Ishikawa (cell line): ENCODE data around the gene VPS25.

Source experiments
- CEBPB ChIP-seq: IDR thresholded peaks from 2 replicates; pipeline ENCODE4 v1.6.1; 2012
- CREB1 ChIP-seq: IDR thresholded peaks from 2 replicates; pipeline ENCODE4 v1.6.1; 2012; ENCODE audit warnings: low read depth
- EGR1 ChIP-seq: IDR thresholded peaks from 2 replicates; pipeline ENCODE4 v1.6.1; 2012
- EP300 ChIP-seq: IDR thresholded peaks from 2 replicates; pipeline ENCODE4 v1.6.1; 2012; ENCODE audit warnings: borderline replicate concordance
- FOXM1 ChIP-seq: IDR thresholded peaks from 2 replicates; pipeline ENCODE4 v1.6.1; 2012; ENCODE audit warnings: low read depth, borderline replicate concordance
- MAX ChIP-seq: IDR thresholded peaks from 2 replicates; pipeline ENCODE4 v1.6.1; 2012
- NFIC ChIP-seq: IDR thresholded peaks from 2 replicates; pipeline ENCODE4 v1.6.1; 2012
- RAD21 ChIP-seq: IDR thresholded peaks from 2 replicates; pipeline ENCODE4 v1.6.1; 2012; ENCODE audit warnings: low read depth
- TAF1 ChIP-seq: IDR thresholded peaks from 2 replicates; pipeline ENCODE4 v1.6.1; 2012; ENCODE audit warnings: low read depth, mild to moderate bottlenecking
- TCF12 ChIP-seq: IDR thresholded peaks from 2 replicates; pipeline ENCODE4 v1.6.1; 2012; ENCODE audit warnings: low read depth
- TEAD4 ChIP-seq: IDR thresholded peaks from 2 replicates; pipeline ENCODE4 v1.6.1; 2012
- USF1 ChIP-seq: IDR thresholded peaks from 2 replicates; pipeline ENCODE4 v1.6.1; 2012
- YY1 ChIP-seq: IDR thresholded peaks from 2 replicates; pipeline ENCODE4 v1.6.1; 2012; ENCODE audit warnings: low read depth
- ZBTB7A ChIP-seq: IDR thresholded peaks from 2 replicates; pipeline ENCODE4 v1.6.1; 2012; ENCODE audit warnings: low read depth
- TF ChIP-seq, protein P1 (sequence below): IDR thresholded peaks from 2 replicates; pipeline ENCODE4 v1.6.1; 2012; ENCODE audit warnings: low read depth, mild to moderate bottlenecking

VPS25 gene

DNA sequence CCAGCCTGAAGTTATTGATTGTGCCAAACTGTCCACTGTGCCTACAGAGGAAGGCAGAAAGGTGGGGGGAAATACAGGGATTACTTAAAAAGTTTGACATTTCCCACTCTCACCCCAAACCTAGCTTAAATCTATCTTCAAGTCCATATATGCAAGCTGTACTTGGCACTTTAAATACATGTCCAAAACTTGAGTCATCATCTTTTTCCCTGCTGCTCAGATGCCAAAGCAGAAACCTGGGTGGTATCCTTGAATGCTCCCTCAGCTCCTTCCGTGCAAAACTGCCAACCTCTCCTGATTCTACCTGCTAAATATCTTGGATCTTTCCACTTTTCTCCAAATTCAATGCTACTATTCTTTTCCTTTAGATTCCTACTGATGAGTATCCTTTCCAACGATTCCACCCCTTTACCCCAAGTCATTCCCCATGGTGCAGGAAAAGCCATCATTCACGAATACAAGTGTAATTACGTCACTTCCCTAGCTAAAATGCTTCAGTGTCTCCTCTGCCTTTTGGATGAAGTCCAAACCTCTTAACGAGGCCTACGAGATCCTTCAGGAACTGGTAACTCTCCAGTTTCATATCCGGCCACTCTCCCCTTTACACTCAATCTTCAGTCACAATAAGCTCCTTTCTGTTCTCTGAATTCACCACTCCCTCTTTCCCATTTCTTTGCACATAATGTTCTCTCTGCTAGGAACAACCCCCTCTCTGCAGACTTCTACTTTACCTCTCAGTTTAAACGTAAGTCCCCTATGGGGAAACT is 41.6 kb downstream of the VPS25 start:
- TF ChIP-seq, protein P1, sequence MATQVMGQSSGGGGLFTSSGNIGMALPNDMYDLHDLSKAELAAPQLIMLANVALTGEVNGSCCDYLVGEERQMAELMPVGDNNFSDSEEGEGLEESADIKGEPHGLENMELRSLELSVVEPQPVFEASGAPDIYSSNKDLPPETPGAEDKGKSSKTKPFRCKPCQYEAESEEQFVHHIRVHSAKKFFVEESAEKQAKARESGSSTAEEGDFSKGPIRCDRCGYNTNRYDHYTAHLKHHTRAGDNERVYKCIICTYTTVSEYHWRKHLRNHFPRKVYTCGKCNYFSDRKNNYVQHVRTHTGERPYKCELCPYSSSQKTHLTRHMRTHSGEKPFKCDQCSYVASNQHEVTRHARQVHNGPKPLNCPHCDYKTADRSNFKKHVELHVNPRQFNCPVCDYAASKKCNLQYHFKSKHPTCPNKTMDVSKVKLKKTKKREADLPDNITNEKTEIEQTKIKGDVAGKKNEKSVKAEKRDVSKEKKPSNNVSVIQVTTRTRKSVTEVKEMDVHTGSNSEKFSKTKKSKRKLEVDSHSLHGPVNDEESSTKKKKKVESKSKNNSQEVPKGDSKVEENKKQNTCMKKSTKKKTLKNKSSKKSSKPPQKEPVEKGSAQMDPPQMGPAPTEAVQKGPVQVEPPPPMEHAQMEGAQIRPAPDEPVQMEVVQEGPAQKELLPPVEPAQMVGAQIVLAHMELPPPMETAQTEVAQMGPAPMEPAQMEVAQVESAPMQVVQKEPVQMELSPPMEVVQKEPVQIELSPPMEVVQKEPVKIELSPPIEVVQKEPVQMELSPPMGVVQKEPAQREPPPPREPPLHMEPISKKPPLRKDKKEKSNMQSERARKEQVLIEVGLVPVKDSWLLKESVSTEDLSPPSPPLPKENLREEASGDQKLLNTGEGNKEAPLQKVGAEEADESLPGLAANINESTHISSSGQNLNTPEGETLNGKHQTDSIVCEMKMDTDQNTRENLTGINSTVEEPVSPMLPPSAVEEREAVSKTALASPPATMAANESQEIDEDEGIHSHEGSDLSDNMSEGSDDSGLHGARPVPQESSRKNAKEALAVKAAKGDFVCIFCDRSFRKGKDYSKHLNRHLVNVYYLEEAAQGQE, result no peak
- TF ChIP-seq EGR1, result no peak
- TF ChIP-seq CEBPB, result no peak
- TF ChIP-seq YY1, result no peak
- TF ChIP-seq EP300, result no peak
- no peak for TF ChIP-seq CREB1
- TF ChIP-seq ZBTB7A, result no peak
- no peak for TF ChIP-seq TAF1
- TF ChIP-seq NFIC, result no peak
- no peak for TF ChIP-seq USF1
- no peak for TF ChIP-seq MAX
- no peak for TF ChIP-seq TCF12

GRCh38 chr17:42817866-42818265 is 44.6 kb downstream of the VPS25 start:
- TF ChIP-seq TCF12 (no peak), ZBTB7A (no peak), FOXM1 (no peak), EGR1 (no peak), CREB1 (no peak), USF1 (no peak), RAD21 (no peak), YY1 (no peak), CEBPB (no peak), NFIC (no peak), EP300 (no peak), MAX (no peak), TAF1 (no peak), TEAD4 (no peak)
- TF ChIP-seq, protein P1, result no peak

GRCh38 chr17:42818379-42818778 is 45.1 kb downstream of the VPS25 start:
- TF ChIP-seq EP300 (no peak), EGR1 (no peak), CREB1 (no peak), TEAD4 (no peak)

DNA sequence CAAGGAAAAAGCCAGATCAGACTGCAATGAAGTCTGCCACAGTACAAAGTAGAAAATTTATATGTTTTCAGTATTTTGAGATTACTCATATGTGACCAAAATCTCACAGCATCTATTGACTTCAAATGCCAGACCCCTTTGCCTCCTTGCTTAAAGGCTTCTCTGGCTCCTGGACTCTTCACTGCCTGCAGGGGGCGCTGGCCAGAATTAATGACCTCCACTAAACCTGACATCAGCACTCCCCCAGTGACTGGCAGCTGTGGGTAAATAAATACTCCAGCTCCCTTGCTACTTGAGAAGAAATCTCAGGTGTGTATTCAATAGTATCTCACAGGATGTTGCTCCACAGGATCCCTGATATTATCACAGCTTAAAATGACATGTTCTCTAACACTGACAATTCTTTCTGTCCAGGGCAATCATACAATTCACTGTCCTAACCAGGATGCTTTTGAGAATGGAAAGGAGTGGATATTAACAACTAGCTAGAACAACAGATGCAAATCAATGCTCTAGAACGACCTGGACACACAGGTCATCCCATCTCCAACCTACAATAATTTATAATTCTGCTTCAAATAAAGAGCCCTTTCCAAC is 46.8 kb downstream of the VPS25 start:
- peak; percentile 39; the same call in 1 of the 2 replicates for TF ChIP-seq RAD21
- TF ChIP-seq, protein P1, result no peak
- TF ChIP-seq EGR1, result no peak
- TF ChIP-seq USF1, result no peak
